ENCODE results near the gene DNAJB6. TPM values are rescaled to one million over a fixed set of nuclear protein-coding genes. Genes with fewer than 3 reads are reported as not detected.

The DNAJB6 gene
- total and polyA plus RNA-seq, 12 donors: 38.4 to 195 (median 80.4) TPM

DNA sequence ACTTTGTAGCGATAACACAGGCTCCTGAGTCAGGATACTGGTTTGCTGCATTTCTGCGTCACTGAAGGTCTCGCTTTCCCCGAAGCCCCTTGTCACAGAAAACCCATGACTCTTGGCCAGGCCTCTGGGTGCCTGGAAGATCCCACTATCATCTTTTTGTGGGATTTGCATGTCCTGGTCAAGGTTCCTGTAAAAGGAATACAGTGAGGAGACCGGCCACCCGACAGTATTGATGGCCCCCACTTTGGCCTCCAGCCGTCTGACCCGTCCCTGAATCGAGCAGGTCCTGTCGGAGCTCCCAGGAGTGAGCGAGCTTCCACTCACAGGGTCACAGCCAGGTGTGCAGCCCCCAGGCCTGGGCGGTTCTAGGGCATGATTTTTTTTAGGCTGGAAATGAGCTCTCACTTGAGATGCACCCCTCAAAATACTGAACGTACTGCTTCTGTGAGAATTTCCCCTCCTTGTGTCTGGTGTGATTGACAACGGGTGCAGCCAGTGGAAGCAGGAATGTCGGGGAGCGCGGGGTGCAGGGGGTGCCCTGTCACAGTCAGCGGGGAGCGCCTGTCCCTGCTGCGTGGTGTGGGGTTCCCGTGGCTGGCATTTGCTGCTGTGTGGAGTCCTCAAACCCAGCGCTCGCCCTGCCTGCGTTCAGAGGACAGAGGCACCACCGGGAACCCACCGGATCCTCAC lies 75.8 kb downstream of the DNAJB6 start:
- Histone ChIP-seq H3K4me1 (replicated peaks in 1 of 2) (no peaks in the 10 kb centered on the region), H3K36me3 (replicated peaks in 1 of 2) (peaks cover 0 to 33% of the 10 kb centered on the region in 2 donors), H3K4me3 (no peak overlapping the region), H3K9me3 (replicated peaks in 1 of 3) (no peaks in the 10 kb centered on the region), H3K27me3 (no peaks in the 10 kb centered on the region), H3K27ac (no peak overlapping the region)
- intact Hi-C loops (cut with DNase I): no loop called here
- 89 to 94% (median 93%) methylated on average over 22 to 26 of the region's 26 CpGs for WGBS, 4 donors
- no peak for TF ChIP-seq POLR2A (IDR thresholded peaks at IDR 0.05)
- TF ChIP-seq, protein P1, sequence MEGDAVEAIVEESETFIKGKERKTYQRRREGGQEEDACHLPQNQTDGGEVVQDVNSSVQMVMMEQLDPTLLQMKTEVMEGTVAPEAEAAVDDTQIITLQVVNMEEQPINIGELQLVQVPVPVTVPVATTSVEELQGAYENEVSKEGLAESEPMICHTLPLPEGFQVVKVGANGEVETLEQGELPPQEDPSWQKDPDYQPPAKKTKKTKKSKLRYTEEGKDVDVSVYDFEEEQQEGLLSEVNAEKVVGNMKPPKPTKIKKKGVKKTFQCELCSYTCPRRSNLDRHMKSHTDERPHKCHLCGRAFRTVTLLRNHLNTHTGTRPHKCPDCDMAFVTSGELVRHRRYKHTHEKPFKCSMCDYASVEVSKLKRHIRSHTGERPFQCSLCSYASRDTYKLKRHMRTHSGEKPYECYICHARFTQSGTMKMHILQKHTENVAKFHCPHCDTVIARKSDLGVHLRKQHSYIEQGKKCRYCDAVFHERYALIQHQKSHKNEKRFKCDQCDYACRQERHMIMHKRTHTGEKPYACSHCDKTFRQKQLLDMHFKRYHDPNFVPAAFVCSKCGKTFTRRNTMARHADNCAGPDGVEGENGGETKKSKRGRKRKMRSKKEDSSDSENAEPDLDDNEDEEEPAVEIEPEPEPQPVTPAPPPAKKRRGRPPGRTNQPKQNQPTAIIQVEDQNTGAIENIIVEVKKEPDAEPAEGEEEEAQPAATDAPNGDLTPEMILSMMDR (IDR thresholded peaks at IDR 0.05): no peak
- no peak for DNase-seq

DNA sequence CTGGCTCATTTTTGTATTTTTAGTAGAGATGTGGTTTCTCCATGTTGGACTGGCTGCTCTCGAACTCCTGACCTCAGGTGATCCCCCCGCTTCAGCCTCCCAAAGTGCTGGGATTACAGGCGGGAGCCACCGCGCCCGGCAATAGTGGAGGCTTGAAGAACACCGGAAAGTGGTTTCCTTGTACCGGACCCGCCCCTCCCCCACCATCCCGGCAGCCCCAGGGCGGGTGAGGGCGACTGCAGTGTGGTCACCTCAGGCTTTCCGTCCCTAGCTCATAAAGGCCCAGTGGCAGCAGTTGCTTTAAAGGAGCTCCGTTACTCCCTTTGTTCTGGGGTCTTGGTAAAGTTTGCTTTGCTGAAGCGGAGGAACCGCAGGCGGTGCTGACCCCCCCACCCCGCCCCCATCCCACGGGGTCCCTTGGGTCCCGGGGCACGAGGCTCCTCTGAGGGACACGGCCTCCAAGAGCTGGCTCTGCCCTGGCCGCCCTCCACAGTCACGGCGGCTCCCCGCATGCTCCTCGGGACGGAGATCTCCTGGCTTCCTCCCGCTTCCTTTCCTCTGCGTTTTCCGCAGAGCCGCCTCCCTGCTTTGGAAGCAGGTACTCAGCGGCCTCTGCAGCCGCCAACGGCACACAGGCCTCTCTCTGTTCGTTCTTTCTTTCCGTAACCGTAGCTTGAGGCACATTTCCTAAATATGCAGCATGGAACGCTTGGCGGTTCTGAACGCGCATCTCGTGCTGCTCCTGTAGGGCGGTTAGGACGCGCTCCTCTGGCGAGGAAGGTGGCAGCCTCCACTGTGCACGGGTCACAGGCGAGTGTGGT lies 77.3 kb downstream of the DNAJB6 start:
- WGBS, 4 donors: 95 to 97% (median 96%) methylated on average over 36 to 49 of the region's 49 CpGs
- H3K4me1 ChIP-seq (replicated peaks in 1 of 2): no peaks in the 10 kb centered on the region
- no peaks in the 10 kb centered on the region for H3K27me3 ChIP-seq
- no peak overlapping the region for H3K4me3 ChIP-seq
- DNase-seq: no peak
- H3K27ac ChIP-seq: no peak overlapping the region
- peaks cover 0 to 33% of the 10 kb centered on the region in 2 donors for H3K36me3 ChIP-seq (replicated peaks in 1 of 2)
- TF ChIP-seq, protein P1 (IDR thresholded peaks at IDR 0.05): no peak
- TF ChIP-seq POLR2A (IDR thresholded peaks at IDR 0.05): no peak
- H3K9me3 ChIP-seq (replicated peaks in 1 of 3): no peaks in the 10 kb centered on the region
- intact Hi-C loops (cut with DNase I): no loop called here

DNA sequence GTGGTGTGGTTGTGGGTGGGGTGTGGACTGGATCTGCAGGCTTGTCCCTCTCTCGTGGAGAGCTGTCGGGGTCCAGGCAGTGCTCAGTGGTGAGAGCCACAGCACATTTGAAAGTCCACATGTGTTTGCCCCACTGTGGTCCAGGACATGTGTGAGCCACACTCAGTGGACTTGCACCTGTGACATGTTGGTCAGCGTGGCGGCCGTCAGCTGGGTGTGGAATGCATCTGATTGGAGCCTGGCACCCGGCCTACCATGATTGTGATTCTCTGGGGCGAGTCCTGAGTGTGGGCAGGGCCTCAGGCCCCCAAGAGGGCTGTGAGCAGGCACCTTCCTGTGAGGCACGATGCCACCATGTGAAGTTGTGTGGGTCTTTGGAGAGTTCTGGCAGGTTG lies 77.9 kb downstream of the DNAJB6 start:
- Histone ChIP-seq H3K36me3 (replicated peaks in 1 of 2) (peaks cover 0 to 29% of the 10 kb centered on the region in 2 donors), H3K4me1 (replicated peaks in 1 of 2) (no peaks in the 10 kb centered on the region), H3K27ac (no peak overlapping the region), H3K9me3 (replicated peaks in 1 of 3) (no peaks in the 10 kb centered on the region), H3K4me3 (no peak overlapping the region), H3K27me3 (no peaks in the 10 kb centered on the region)
- intact Hi-C loops (cut with DNase I): no loop called here
- TF ChIP-seq, protein P1 (IDR thresholded peaks at IDR 0.05): no peak
- TF ChIP-seq POLR2A (IDR thresholded peaks at IDR 0.05): no peak
- no peak for DNase-seq
- 93 to 96% (median 95%) methylated on average over 4 to 8 of the region's 8 CpGs for WGBS, 4 donors

DNA sequence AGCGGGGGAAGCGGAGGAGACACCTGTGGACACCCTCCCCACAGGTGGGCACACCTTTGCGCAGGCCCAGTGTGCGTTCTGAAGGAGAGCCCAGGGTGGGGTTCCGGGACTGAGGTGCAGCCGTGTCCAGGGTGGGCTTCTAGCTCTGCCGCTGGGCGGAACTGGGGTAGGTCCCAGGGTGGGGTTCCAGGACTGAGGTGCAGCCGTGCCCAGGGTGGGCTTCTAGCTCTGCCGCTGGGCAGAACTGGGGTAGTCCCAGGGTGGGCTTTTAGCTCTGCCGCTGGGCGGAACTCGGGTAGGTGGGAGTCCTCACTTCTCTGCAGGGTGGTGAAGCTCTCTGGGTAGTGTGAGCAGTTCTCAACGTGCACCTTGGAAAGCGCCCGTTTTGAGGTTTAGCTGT lies 78.7 kb downstream of the DNAJB6 start:
- Histone ChIP-seq H3K4me3 (no peak overlapping the region), H3K4me1 (replicated peaks in 1 of 2) (no peaks in the 10 kb centered on the region), H3K27ac (no peak overlapping the region), H3K9me3 (replicated peaks in 1 of 3) (no peaks in the 10 kb centered on the region), H3K27me3 (no peaks in the 10 kb centered on the region), H3K36me3 (replicated peaks in 1 of 2) (peaks cover 0 to 21% of the 10 kb centered on the region in 2 donors)
- DNase-seq: no peak
- TF ChIP-seq POLR2A (IDR thresholded peaks at IDR 0.05): no peak
- TF ChIP-seq, protein P1 (IDR thresholded peaks at IDR 0.05): no peak
- 85 to 99% (median 95%) methylated on average over 8 to 16 of the region's 16 CpGs for WGBS, 4 donors
- intact Hi-C loops (cut with DNase I): no loop called here
